Measurements from ENCODE around the gene MYL4.
"Not testable (repeated sequence)": the region's sequence is repeated elsewhere in the genome, so short reads cannot be mapped to it uniquely, and the experiment has no call there.

The MYL4 gene

DNA sequence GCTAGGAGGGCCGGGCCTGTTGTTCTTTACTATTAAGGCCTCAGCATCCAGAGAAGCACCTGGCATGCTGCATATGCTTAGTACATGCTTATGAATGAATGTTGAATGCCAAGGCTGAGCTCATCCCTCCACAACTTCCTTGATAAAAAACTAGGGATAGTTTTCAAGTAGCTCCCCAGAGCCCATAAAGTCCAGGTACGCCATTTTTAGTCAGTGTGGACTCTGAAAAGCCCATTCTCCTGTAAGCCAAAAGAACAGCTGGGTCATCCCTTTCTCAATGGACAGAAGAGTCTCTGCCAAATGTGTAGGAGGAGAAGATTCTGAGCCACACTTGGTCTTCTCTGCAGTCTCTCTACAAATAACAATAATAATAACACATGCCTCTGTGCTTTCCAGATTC, 35.5 kb downstream of the MYL4 start:
- DNase-seq: no peak

DNA sequence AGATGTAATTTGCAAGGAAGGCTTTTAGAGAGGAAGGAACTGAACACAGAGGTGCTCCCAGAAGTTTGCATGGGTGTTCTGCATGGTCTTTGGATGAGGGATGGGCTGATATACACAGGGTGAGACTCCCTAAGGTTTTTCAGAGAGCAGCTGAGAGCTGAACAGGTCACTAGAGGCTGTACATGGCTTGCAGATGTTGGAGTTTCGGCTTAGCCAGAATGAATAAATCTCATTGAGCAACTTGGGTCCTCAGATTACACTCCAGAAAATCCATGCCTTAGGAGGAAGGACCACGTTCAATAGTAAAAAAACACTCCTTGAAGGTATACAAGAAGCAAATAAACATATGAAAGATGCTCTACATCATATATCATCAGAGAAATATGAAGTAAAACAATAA, 37.0 kb downstream of the MYL4 start:
- DNase-seq: no peak

DNA sequence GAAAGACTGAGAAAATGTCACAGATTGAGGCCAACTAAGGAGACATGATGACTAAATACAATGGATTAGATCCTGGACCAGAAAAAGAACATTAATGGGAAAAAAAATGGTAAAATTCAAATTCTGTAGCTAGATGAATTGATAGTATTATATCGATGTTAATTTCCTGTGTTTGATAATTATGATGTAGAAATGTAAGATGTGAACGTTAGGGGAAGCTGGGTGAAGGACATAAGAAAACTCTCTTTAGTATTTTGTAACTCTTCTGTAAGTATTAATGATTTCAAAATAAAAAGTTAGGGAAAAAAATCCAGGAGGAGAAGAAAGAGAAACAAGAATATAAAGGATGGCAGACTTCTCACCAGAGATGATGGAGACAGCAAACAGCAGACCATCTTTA, 41.7 kb downstream of the MYL4 start:
- no peak for DNase-seq

DNA sequence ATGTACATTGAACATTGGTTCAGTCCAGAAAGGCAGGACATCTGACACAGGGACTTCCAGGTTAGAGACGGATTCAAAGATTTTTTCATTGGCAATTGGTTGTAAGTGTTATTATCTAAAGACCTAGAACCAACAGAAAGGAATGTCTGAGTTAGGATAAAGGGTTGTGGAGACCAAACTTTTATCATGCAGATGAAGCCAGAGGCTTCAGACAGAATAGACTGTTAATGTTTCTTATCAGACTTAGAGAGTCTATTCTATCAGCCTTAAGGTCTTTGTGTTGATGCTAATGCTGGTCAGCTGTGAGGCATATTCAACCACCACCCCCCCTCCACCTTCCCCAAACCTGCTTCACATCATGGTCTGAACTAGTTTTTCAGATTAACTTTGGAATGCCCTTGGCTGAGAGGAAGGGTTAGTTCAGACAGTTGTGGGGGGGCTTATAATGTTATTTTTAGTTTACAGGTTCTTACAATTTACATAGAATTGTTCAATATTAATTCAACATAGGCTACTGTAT, 42.3 kb downstream of the MYL4 start:
- no peak for DNase-seq

DNA sequence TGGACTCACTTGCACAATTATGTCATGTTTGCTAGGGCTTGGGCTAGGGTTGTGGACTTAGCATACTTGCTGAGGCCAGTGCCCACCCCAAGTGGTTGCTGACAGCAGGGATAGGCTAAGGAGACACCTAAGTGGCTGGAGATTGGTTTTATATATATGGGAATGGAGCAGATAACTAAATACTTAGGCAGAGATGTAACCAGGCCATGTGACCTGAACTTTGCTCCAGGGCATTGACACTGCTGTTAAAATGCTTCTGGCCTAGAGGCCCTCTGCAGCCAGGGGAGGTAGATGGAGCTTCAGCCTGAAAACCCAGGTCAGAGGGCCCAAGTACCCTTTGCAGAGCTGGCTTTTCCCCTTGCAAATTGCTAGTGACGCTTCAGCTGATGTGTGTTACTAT, 43.1 kb downstream of the MYL4 start:
- DNase-seq: no peak

DNA sequence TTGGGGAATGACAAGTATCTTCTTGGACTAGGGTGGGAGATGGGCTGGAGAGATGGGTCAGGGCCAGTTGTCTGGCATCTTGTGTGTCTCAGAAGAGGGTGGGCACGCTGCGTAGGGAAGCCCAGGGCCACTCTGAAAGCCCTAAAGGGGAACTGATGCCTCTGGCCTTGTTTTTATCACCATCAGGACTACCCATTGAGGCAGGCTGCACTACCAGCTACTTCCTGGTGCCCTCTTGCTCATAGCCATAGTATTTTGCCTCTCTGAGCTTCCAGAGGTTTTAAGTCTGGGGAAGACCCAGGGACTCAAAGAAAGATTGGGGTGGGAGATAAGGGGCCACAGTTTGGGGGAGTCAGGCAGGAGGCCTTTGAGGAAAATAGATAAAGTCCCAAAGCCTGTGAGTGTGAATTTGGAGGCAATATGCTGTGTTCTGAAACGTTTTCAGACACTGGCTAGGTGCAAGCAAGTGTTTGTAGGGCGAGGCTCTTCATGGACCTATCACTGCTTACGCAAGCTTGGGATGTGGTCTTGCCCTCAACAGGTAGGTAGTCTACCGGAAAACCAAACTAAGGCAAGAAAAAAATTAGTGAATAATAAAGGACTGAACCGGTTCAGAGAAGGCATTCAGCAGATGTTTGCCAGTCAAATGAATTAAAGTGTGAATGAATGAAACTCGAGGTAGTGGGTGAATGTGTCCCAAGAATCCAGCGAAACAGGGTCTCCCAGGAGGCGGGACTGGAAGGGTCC, 43.8 kb downstream of the MYL4 start:
- no peak for DNase-seq

DNA sequence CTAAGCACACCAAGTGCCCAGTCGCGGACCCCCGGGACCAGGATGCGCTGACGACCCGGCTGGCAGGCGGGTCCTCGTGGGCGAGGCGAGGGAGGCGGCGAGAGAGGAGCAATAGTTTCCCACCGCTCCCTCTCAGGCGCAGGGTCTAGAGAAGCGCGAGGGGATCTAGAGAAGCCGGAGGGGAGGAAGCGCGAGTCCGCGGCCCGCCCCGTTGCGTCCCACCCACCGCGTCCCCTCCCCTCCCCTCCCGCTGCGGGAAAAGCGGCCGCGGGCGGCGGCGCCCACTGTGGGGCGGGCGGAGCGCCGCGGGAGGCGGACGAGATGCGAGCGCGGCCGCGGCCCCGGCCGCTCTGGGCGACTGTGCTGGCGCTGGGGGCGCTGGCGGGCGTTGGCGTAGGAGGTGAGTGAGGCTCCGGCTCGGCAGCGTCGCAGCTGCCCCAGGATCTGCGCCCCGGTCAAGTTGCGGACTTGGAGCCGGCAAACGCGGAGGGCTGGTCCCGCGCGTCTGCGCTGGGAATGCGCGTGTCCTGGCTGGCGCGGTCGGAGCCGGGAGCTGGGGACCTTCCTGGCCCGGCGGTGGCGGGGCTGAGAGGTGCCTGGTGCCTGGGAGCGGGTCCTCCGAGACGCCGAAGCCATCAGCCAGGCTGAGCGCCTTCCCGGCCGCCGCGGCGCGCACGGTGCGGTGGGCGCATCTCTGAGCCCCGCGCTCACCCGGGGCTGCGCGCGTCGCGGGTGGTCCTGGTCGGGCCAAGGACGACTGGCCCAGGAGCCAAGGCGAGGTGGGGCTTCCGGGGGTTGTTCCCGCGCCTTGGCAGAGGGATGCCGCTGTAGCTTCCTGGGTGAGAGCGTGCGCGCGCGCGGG, 44.6 kb downstream of the MYL4 start, which contains the start of gene ITGB3:
Gene ITGB3 (plus strand): TSS at position 287 of the 862 bp plus-strand sequence. CDS start 35 bp downstream, at position 322.
- DNase-seq: peak; percentile 44

DNA sequence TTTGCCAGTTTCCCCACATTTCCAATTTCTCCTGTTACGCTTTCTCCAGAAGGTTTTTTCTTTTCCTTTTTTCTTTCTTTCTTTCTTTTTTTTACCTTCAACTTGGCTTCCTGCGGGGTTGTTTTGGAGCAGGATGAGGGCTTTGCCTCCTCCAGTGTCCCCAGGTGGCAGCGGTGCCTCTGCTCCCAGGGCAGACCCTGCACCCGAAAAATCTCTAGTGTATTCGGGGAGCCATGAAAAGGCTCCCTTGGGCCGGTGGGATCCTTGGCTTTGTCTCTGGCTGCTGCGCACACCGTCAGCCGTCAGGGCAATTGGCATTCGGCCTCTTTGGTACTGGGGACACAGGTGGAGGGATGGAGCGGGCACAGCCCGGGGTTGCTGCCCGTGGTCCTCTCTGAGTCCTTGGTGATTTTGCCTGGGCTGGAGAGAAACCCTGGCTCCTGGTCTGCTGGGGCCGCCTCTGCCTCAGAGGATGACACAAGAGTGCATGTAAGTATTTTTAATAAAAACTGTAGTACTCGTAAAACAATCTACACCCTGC, 45.3 kb downstream of the MYL4 start:
- DNase-seq: no peak

DNA sequence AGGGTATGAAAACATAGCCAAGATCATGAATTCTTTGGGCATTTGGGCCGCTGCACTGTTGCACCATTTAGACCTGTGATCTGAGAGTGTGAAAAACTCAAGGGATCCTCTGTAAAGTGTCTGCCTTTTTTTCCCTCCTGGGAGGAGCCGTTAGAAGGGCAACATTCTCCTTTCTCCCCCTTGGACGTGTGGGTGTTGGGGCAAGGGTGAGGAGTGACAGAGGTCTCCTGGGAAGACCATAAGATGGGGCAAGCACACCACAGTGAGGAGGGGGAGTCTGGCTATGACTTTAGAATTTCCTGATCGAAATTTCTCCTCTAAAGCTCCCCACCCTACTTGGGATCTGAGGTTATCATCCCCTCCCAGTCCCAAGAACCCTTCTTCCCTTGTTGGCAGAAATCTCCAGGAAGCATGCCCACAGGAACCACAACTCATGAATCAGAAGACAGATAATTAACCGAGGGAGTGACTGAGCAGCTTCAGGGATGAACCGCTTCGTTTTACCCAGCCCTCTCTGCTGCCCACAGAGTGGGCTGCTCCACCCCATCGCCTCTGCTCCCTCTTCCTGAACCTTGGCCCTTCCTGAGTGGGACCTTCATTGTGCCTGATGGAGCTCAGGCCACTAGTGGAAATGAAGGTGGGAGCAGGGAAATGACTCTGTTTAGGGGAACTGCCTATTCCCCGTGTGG, 48.6 kb downstream of the MYL4 start:
- DNase-seq: no peak

DNA sequence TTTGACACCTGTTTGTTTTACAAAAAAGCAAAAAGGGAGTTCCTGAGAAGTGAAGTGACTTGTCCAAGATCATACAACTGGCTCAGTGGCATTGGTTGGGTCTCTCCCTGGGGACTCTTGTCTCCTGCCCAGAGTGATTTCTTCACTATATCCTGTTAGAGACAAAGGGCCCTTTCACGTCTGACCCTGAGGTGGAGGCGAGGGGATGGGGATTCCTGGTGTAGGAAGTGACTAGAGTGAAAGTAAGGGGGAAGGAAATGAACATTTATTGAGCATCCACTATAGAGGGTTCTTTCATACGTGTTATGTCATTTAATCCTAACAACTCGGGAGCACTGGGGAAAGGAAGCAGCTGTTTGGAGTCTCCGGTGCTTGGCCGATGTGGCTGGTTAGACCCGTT, 53.4 kb downstream of the MYL4 start:
- DNase-seq: no peak

DNA sequence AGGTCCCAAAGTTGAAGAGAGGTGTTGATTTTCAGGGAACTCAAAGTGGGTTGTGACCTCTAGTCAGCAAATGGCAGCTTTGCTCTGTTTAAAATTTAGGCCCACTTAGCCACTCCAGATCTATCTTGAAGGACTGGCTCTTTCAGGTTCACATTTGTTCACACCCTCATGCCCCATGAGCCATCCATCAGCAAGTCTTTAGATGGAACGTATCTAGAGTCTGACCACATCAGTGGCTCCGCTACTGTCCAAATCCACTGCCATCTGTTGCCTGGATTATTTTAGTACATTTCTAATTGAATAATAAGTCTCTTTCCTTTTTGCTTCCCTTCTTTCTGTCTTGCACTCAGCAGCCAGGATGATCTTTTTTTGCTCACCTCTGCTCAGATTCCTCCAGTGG, 55.0 kb downstream of the MYL4 start:
- no peak for DNase-seq

DNA sequence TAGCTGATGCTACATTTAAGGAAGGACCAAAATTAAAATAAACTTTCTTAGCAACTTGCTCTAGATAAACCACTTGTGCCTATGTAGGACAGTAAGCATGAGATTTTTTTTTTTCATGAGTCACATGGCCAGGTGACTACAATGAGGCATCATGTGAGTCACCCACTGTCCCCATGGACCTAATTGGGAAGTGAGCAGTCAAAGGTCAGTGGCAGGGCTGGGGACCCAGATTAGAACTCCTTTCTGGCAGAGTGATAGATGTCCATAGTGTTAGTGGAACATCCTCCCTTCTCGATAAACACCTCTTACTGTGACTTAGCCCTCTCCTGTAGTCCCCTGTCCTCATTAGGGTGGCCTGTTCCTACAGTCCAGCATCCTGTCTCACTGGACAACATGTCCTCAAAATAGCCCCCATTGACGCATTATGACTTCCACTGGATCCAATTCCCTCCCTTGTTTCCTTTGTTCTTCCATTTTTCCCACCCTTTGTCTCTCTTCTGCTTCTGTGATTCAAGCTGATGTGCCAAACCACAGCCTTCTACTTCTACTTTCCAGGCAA, 56.9 kb downstream of the MYL4 start:
- DNase-seq: no peak

DNA sequence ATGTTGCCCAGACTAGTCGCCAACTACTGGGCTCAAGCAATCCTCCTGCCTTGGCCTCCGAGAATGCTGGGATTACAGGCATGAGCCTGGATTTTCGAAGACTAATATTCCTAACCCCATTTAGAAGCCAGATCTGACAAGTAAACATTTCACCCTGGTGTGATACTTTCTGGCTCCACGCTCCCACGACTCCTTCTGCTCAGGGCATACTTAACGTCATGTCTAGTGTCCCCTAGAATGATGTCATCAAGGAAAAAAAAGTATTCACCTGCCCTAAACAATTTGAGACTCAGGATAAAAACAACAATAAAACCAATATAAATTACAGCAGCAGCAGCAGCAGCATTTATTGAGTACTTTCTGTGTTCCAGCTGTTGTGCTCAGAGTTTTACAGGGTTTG, 57.6 kb downstream of the MYL4 start:
- no peak for DNase-seq

DNA sequence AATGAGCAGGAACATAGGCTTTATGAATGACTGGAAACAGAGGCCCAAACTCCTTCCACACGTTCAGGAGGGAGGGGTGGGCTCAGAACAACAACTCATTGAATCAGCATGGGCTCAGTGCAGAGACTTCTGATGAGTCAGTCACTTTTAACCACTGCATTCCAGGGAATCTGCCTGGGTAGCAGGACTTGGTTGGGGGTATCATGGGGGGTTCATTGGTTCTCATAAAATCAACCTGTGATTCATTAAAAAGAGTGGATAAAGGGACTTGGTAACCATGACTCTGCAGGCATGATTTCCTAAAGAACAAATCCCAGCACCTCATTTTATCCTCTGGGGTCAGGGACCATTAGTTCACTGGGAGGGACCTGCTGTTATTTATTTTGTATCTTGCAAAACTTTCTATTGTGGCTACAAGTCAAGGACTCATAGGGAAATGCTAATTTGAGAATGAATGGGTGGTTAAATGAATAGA, 58.2 kb downstream of the MYL4 start:
- DNase-seq: no peak

DNA sequence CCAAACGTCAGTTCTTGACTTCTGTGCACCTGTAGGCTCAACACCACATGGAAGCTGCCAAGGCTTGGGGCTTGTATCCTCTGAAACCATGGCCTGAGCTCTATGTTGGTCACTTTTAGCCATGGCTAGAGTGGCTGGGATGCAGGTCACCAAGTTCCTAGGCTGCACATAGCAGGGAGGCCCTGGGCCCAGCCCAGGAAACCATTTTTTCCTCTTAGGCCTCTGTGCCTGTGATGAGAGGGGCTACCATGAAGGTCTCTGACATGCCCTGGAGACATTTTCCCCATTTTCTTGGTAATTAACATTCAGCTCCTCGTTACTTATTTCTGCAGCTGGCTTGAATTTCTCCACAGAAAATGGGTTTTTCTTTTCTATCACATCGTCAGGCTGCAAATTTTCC, 59.8 kb downstream of the MYL4 start:
- not testable (repeated sequence) for DNase-seq

DNA sequence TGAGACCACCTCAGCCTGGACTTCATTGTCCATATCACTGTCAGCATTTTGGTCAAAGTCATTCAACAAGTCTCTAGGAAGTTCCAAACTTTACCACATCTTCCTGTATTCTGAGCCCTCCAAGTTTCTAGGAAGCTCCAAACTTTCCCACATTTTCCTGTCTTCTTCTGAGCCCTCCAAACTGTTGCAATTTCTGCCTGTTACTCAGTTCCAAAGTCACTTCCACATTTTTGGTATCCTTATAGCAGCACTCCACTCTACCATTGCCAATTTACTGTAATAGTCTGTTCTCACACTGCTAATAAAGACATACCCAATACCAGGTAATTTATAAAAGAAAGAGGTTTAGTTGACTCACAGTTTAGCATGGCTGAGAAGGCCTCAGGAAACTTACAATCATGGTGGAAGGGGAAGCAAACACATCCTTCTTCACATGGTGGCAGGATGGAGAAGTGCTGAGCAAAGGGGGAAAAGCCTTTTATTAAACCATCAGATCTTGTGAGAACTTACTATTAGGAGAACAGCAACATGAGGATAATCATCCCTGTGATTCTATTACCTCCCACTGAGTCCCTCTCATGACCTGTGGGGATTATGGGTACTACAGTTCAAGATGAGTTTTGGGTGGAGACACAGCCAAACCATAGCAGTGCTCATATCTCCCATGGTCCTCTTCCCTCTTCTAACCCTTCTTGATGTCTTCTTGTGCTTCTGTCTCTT, 60.6 kb downstream of the MYL4 start:
- DNase-seq: not testable (repeated sequence)

DNA sequence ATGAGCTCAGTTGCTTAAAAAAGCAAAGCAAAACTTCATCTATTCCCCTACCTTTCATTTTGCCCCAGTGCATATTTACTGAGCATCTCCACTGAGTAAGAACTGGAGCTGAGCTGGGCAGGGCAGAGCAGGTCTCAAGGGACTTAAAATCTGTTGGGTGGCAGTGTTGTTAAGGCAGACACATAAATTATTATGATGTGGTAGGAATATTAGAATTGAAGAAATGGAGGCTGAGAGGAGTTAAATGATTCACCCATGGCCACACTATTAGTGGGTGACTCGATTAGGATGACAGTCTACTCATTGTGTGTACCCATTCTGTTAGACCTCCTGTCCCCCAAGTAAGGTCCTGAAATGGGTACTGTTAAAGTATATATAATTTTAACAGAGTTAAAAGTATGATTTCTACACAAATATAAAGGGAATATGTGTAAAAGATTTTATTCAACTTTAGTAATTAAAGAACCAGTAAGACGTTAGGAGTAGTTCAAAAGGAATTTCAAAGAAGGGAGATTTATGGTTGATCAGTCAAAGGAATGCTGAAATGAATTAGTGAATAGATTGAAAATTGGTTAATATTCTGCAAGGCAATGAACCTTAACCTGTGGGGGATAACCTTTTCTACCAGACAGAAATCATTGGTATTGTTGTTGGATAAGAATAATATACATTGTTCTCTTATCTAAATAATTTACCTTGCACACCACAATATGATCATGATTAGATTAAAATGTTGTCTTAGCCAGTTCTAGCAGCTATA, 62.0 kb downstream of the MYL4 start:
- no peak for DNase-seq

DNA sequence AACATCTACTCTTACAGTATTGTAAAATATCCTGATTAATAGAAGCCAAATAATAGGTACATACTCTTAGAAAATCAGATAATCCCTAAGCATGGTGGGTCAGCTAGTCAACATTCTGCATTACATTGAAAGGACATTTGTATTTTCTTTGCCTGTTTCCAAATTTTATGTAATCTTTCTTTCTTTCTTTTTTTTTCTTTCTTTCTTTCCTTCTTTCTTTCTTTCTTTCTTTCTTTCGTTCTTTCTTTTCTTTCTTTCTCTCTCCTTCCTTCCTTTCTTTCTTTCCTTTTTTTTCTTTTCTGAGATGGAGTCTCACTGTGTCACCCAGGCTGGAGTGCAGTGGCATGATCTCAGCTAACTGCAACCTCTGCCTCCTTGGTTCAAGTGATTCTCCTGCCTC, 63.3 kb downstream of the MYL4 start:
- DNase-seq: no peak

DNA sequence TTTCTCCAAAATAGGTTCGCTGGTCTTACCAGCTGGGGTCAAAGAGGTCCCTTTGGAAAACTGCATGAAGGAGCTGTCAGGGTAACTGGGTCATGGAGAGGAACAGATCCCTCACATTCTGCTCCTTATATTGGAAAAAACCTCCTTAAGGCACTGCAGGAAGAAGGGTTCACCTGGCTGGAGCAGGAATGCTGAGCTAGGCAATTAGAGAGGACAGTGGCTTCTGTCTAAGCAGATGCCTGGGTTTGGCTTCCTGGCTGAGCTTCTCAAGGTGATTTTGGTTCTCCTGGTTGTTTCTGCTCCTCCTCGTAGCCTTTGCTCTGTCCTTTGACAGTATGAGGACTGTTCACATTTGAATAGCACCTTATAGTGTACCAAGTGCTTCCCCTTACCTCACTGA, 64.1 kb downstream of the MYL4 start:
- DNase-seq: no peak
